NCI-H345 treated with DMSO at 0.1 percent for 48 hours (cell line): ENCODE measurements around the gene CYP24A1.

Source experiments
- DNase-seq: peaks from one replicate; lab custom pipeline; 2025; ENCODE audit not compliant: unreplicated experiment; lab: John Stamatoyannopoulos, UW

CYP24A1 gene

GRCh38 chr20:54158856-54159418, 14.8 kb downstream of the CYP24A1 start:
- no peak for DNase-seq

GRCh38 chr20:54158226-54158625, 15.6 kb downstream of the CYP24A1 start:
- no peak for DNase-seq

GRCh38 chr20:54156981-54157835, 16.6 kb downstream of the CYP24A1 start:
- DNase-seq, result no peak

DNA sequence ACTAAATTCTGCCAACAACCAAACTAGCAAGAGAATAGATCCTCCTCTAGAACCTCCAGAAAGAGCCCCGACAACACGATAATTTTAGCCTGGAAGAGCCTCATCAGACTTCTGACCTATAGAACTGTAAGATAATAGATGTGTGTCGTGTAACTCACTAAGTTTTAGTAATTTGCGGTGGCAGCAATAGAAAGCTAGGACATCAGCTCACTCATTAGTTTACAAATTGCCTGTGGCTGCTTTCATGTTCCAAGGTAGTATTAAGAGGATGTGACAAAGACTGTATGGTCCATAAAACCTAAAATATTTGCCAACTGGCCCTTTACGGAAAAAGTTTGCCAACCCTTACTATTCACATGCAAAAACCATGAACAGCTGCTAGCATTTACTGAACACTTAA, 17.3 kb downstream of the CYP24A1 start:
- DNase-seq, result no peak

DNA sequence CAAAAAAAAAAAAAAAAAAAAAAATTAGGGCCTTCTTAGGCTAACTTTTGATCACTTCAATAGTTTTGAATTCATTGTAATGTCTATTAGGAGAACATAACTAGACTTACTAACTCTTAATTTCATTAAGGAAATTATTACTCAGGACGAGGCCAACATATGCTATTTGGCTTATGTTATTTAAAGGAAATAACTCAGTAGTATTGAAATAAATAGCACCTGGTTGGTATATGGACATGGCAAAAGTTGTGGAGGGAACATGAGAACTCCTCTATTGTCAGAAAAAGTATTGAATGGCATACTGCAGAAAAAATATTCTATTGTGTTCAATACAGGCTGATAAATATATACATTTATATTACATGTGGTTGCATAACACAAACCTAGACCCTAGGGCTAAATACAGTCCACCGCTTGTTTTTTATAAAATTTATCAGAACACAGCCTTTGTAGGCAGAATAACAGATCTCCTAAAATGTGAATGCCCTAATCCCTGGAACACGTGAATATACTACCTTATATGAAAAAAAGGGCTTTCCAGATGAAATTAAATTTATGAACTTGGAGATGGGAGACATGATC, 18.0 kb downstream of the CYP24A1 start:
- no peak for DNase-seq

DNA sequence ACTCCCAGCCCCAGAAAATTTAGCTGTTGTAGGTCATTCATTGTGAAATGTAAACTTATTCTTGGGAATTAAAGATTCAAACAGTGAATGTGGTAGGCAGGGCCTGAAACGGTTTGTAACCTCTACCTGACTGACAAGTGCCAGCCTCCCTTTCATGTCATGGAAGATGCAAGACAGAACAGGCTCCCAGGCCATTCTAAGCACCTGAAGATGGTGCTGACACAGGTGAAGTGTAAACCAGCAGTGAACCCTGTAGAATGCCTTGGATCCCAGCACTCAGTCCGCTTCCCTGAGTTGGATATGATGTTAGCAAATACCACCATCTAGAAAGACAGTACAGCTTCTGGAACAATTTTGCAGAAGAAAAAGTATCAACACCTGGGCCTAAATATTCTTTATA, 19.3 kb downstream of the CYP24A1 start:
- DNase-seq, result no peak

DNA sequence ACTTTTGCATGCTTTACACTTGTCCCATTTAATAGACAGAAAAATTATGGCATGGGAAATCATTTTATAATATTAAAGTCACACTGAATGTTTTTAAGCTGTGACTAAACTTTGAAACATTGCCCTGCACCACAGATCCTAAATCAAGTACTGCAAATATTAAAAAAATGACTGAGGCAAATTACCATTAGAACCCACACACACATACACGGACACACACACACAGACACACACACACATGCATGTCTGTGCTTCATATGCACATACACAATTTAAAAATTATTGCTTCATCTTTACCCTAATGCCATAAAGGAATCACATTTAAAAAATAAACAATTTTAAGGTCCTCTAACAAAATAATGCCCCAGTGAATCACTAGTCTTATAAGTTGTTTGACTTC, 19.9 kb downstream of the CYP24A1 start:
- DNase-seq, result no peak

DNA sequence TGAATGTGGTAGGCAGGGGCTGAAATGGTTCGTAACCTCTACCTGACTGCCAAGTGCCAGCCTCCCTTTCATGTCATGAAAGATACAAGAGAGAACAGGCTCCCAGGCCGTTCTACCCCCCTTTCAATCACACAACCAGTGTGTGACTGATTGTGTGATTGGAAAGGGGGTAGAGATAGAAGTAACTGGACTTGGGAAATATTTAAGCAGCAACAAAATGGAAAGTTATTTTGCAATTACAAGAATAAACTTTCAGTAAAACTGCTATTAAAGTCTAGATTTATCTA, 20.8 kb downstream of the CYP24A1 start:
- DNase-seq, result no peak

DNA sequence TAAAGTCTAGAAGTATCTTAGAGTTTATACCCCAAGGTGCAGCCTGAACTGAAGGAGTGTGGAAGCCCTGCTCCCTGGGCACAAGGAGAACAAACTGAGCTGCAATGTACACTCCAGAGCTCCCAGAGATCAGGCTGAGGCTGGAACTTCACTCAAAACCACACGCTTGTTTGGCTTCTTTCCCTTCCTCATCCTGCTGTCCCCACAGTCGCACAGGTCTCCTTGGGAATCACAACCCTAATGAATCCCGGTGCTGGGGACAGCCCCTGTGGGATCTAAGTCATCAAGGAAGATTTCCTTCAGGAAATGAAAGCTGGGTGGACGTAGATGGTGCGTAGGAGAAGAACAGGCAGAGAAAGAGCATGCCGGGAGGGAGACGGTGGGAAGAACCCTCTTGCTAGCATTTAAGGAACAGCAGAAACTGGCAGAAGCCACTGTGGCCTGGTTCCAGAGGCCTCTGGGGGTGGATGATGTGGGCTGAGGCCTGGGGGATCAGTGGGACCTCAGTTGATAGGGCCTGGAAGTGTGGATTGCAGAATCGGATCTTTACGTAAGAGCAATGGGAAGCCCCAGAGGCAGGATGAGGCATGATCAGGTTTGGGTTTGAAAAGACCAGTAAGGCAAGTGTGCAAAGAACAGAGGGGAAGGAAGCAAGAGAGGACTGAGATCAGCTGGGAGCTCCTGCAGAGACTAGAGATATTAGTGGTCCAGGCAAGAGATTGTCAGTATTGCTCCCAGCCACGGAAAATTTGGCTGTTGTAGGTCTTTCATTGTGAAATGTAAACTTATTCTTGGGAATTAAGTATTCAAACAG, 21.4 kb downstream of the CYP24A1 start:
- DNase-seq, result no peak

- DNase-seq, result no peak
Observed at GRCh38 chr20:54151511-54152226, 22.1 kb downstream of the CYP24A1 start.

DNA sequence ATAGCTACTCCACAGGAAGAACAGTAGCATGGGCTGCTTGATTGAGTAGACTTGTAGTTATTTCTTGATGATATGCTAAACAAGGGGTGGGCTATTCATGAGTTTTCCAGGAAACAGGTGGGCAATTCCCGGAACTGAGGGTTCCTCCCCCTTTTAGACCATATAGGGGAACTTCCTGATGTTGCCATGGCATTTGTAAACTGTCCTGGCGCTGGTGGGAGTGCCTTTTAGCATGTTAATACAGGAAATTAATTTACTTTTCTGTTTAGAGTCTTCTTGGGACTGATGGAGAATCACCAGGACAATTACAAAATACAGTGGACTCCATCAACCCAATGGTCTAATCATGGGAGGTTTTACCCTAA, 22.7 kb downstream of the CYP24A1 start:
- no peak for DNase-seq

DNA sequence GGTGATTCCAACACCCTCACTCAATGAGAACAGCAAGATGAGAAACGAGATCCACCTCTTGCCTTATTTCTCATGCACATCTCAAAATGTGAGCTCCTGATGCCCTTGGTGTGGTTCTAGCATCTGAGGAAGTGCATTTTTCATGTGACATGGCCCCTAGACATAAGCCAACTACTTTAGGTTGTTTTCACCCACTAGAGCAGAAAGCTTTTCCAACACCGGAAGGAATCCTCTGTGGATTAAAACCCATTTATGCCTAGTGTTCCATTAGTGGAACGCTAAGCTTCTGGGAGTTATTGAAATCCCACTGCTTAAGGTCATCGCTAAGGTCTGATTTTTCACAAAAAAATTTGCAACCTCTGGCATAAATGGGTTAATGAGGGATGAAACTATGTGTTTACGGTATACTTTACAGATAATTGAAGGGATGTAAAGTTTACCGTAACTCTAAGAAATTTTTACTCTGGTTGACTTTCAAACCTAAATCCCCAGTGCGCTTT, 24.0 kb downstream of the CYP24A1 start:
- no peak for DNase-seq

GRCh38 chr20:54148947-54149764, 24.6 kb downstream of the CYP24A1 start:
- no peak for DNase-seq

GRCh38 chr20:54146672-54147071, 27.1 kb downstream of the CYP24A1 start:
- DNase-seq, result no peak

DNA sequence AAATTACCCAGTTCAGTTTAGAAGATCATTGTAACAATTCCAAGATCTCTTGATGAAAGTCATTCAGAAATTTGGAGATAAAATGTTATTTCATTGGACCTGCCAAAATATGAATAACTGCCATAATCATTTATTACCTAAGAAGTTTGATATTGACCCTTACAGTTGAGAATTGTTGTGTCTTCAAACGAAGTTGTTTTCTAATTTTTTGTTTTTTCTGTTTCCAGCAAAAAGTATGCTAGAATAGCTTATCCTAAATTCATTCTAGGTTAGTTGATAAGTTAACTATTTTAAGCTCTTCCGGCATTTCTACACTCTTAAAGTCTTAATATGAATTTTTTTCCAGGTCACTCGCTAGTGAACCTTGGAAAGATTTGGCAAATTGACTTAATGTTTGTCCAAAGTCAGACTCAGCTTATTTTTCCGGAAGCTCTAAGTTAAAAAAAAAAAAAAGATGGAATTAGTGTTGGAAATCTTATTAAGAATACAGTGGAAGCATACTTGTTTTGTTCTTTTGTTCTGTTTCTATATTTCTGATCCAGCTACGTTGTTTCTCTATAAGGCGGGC, 28.9 kb downstream of the CYP24A1 start:
- DNase-seq, result no peak

- DNase-seq, result no peak
Observed at GRCh38 chr20:54140927-54141566, 32.7 kb downstream of the CYP24A1 start.

GRCh38 chr20:54140486-54140885, 33.3 kb downstream of the CYP24A1 start:
- no peak for DNase-seq

- DNase-seq, result no peak
Observed at GRCh38 chr20:54140067-54140466, 33.7 kb downstream of the CYP24A1 start.

- DNase-seq, result no peak
Observed at GRCh38 chr20:54139188-54139587, 34.6 kb downstream of the CYP24A1 start.
